Upper lobe of right lung (tissue), 1 donor: Measurements from ENCODE around the gene PTGR3. TPM values are rescaled to one million over a fixed set of nuclear protein-coding genes. Genes with fewer than 3 reads are reported as not detected.

Experiments used
- ATAC-seq: fragments of 200-7000 bp; cut with Tn5 transposase; one replicate; pipeline ENCODE4 v1.9.1; 2020; ENCODE audit warnings: mild to moderate bottlenecking, moderate library complexity
- DNase-seq: peaks from one replicate; pipeline ENCODE4 v3.0.0-alpha.2; 2020
- H3K27ac ChIP-seq: fragments of 200-600 bp; one replicate; pipeline ENCODE4 v1.8.0; 2022
- H3K27me3 ChIP-seq: fragments of 200-600 bp; one replicate; pipeline ENCODE4 v1.8.0; 2022; ENCODE audit warnings: mild to moderate bottlenecking
- H3K36me3 ChIP-seq: fragments of 200-600 bp; one replicate; pipeline ENCODE4 v1.8.0; 2022
- H3K4me1 ChIP-seq: fragments of 200-600 bp; one replicate; pipeline ENCODE4 v1.8.0; 2022
- H3K4me3 ChIP-seq: fragments of 200-600 bp; one replicate; pipeline ENCODE4 v1.8.0; 2022; ENCODE audit warnings: mild to moderate bottlenecking
- H3K9me3 ChIP-seq: fragments of 200-600 bp; one replicate; pipeline ENCODE4 v1.8.0; 2022
- CTCF ChIP-seq: fragments of 200-600 bp; IDR thresholded peaks from one replicate; pipeline ENCODE4 v1.8.0; 2022; ENCODE audit warnings: antibody characterized with exemption
- intact Hi-C: fragments of 100-400 bp; cut with DNase I; formaldehyde crosslinking; loops from one replicate; pipeline ENCODE4 v1.11.0; 2022
- long read RNA-seq: library from polyadenylated mRNA; unstranded; transcript quantifications from one replicate; pipeline ENCODE4 v2.0.0, GENCODE V29; 2021
- total RNA-seq: library from RNA; stranded (reverse); fragmentation: NEBNext Ultra II Directional; extraction: Animal tissue kit (Norgen Biotek cat#: 25700); gene quantifications from one replicate; pipeline ENCODE4 v1.2.1, GENCODE V29; 2021
- donor health status: DM: no; HTN: yes; CAD: no; lungs with severe emphysema.

PTGR3 gene, protein sequence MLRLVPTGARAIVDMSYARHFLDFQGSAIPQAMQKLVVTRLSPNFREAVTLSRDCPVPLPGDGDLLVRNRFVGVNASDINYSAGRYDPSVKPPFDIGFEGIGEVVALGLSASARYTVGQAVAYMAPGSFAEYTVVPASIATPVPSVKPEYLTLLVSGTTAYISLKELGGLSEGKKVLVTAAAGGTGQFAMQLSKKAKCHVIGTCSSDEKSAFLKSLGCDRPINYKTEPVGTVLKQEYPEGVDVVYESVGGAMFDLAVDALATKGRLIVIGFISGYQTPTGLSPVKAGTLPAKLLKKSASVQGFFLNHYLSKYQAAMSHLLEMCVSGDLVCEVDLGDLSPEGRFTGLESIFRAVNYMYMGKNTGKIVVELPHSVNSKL
- total RNA-seq: 27.7 TPM
- long read RNA-seq, full-length matches to known transcripts: 26 of 32 reads
- long read RNA-seq, partial matches to known transcripts: 0 of 32 reads
- long read RNA-seq, other reads (novel, unspliced or antisense): 6 of 32 reads

GRCh38 chr18:75209129-75209950 lies at the start of gene PTGR3:
TSS of gene PTGR3 (minus strand) at chr18:75209139. CDS start at chr18:75209058, 81 bp downstream.
- peak; percentile 84 for ATAC-seq
- intact Hi-C loops: no loop called here
- Histone ChIP-seq H3K9me3 (no peaks in the 10 kb centered on the region), H3K27me3 (no peaks in the 10 kb centered on the region), H3K4me1 (peaks cover 54% of the 10 kb centered on the region), H3K4me3 (peak within 1 kb of the TSS; percentile 84), H3K27ac (peak within 1 kb of the TSS; percentile 98), H3K36me3 (no peaks in the 10 kb centered on the region)
- peak; percentile 93 for DNase-seq
- TF ChIP-seq CTCF: no peak

DNA sequence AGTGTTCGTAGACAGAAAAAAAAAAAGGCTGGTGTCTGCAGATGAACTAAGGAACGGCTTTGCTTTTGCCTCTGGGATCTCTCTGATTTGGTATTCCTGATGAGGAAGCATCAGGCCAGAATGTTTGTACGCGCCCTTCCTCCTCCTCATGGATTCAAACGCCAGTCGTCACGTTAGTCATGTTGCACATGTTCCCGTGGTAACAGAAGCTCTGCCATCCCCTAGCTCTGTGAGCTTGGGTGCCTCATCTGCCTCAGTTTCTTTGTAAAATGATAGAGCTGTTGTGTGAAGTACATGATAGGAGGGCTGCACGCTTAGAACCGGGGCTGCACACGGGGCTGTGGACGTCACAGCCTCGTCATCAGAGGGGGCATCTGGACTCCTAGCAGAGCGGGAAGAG lies 48.7 kb upstream of the PTGR3 start:
- no peaks in the 10 kb centered on the region for H3K27me3 ChIP-seq
- ATAC-seq (no peak), DNase-seq (no peak)
- no peaks in the 10 kb centered on the region for H3K9me3 ChIP-seq
- H3K4me1 ChIP-seq: peaks cover 25% of the 10 kb centered on the region
- H3K4me3 ChIP-seq: no peak overlapping the region
- no peak for TF ChIP-seq CTCF
- peak overlapping the region; percentile 21 for H3K27ac ChIP-seq
- intact Hi-C loops: no loop called here
- H3K36me3 ChIP-seq: no peaks in the 10 kb centered on the region

GRCh38 chr18:75256376-75256775 lies 47.4 kb upstream of the PTGR3 start:
- no peaks in the 10 kb centered on the region for H3K27me3 ChIP-seq
- H3K9me3 ChIP-seq: no peaks in the 10 kb centered on the region
- ATAC-seq: no peak
- TF ChIP-seq CTCF: no peak
- no peak overlapping the region for H3K4me3 ChIP-seq
- intact Hi-C loops: no loop called here
- H3K36me3 ChIP-seq: no peaks in the 10 kb centered on the region
- no peak for DNase-seq
- peaks cover 29% of the 10 kb centered on the region for H3K4me1 ChIP-seq
- H3K27ac ChIP-seq: no peak overlapping the region

DNA sequence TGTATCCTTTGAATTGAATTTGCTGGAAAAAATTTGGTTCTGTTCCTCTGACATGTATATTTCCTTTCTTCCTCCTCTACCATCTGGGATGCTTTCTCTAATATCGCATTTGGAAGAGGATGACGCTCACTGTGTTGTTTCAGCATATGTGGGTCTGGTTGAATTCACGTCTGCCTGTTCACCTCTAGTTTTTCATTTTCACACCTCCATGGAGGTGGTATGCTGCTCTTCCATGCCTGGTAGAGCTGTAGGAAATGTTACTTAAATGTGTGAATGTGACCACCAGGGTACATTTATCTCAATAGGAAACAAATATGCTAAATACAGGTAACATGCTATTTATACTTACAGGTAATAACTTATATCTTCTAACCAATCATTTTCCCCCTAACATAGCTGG lies 46.2 kb upstream of the PTGR3 start:
- peaks cover 29% of the 10 kb centered on the region for H3K4me1 ChIP-seq
- no peak overlapping the region for H3K27ac ChIP-seq
- ATAC-seq (no peak), DNase-seq (no peak)
- intact Hi-C loops: no loop called here
- H3K9me3 ChIP-seq: no peaks in the 10 kb centered on the region
- H3K27me3 ChIP-seq: no peaks in the 10 kb centered on the region
- TF ChIP-seq CTCF: no peak
- H3K36me3 ChIP-seq: no peaks in the 10 kb centered on the region
- no peak overlapping the region for H3K4me3 ChIP-seq

DNA sequence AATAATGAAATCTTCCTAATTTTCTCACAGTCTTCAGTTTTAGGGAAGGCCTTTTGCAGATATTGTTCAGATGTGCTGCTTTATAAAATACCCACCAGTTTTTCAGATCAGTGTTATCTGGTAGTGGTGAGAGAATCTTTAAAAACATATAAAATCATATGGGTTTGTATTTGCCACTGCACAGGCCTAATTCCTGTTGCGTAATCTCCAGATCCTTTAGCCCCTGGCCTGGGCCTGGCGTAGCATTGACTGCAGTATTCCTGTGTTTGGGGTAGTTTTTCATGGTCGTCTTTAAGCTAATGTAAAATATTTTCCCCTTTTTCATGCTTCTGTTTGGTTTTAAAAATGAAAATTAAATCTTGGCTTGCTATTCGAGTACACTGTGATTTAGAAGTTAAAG lies 44.8 kb upstream of the PTGR3 start:
- DNase-seq: no peak
- no peaks in the 10 kb centered on the region for H3K9me3 ChIP-seq
- H3K27ac ChIP-seq: peak overlapping the region; percentile 43
- intact Hi-C loops: no loop called here
- H3K4me1 ChIP-seq: peaks cover 29% of the 10 kb centered on the region
- no peak for ATAC-seq
- no peak overlapping the region for H3K4me3 ChIP-seq
- no peaks in the 10 kb centered on the region for H3K27me3 ChIP-seq
- no peak for TF ChIP-seq CTCF
- no peaks in the 10 kb centered on the region for H3K36me3 ChIP-seq
